Activated CD4-positive, alpha-beta T cell treated with anti-CD3 and anti-CD28 coated beads for 4 hours (primary cell): ENCODE data around the gene SPAG17.

ENCODE experiments used
- DNase-seq, 2 donors: peaks; one replicate each; pipeline ENCODE4 v3.0.0-alpha.2; 2020

Gene SPAG17

GRCh38 chr1:118047650-118048224 lies 137.3 kb downstream of the SPAG17 start:
- no peak for DNase-seq

DNA sequence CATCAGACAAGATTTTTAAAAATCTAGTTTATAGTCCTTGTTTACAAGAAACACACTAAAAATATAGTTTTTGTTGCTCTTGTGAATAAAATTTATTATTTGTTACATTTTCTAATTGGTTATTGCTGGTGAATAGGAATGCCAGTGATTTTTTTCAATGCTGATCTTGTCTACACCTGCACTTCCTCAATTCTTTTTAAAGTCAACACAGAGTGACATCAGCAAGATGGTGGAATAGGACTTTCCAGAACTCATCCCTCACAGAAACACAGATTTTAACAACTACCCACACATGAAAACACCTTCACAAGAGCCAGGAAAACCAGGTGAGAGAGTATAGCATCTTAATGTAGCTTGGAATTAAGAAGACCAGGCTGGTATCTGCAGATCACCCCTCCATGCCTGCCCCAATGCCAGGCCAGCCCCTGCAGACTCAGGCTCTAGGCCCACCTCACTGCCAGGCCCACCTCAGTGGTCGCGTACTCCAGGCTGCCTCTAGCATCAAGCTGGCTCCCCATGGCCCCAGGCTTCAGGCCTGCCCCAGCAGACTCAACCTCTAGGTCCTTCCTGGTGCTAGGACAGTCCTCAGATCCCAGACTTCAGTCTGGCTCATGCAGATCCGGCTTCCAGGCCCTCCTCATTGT lies 137.9 kb downstream of the SPAG17 start:
- no peak for DNase-seq

GRCh38 chr1:118043624-118044023 lies 141.4 kb downstream of the SPAG17 start:
- no peak for DNase-seq

- DNase-seq: no peak
Measured at GRCh38 chr1:118042501-118042900, 142.5 kb downstream of the SPAG17 start.

DNA sequence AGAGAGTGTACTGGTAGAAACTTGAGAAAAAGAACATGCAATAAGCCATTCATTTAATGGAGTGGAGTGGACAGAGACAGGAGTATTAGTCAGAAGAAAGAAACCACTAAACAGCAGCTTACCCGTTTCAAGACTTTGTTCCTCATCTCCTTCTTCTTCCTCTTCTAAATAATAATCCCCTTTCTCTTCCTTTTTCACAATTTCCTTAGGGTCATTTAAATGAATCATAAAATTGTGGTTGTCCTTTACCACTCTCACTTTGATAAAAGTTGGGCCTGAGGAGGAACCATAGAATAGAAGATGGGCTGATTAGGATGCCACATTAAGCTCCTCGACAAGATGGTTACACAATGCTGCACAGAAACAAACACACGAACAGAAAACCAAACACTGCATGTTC lies 145.9 kb downstream of the SPAG17 start:
- DNase-seq: no peak

- DNase-seq: no peak
Measured at GRCh38 chr1:118032883-118033282, 152.1 kb downstream of the SPAG17 start.

- no peak for DNase-seq
Measured at GRCh38 chr1:118028267-118028666, 156.8 kb downstream of the SPAG17 start.

DNA sequence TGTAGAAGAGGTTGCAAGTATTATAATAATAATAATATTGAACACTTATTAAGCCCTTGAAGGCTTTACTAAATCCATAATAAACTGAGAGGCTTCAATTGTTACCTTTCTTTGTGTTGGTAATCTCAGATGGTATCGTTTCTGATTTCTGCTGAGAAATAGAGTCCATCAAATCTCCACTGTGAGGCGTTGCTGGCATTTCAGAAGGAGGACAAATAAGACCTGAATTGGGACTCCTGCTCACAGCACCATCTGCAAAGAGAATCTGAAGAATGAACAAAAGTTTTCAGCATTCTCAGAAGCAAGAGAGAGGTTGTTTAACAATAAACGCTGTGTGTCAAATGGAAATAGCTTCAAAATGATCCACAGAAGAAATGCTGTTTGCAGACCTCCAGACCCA lies 161.8 kb downstream of the SPAG17 start:
- no peak for DNase-seq

DNA sequence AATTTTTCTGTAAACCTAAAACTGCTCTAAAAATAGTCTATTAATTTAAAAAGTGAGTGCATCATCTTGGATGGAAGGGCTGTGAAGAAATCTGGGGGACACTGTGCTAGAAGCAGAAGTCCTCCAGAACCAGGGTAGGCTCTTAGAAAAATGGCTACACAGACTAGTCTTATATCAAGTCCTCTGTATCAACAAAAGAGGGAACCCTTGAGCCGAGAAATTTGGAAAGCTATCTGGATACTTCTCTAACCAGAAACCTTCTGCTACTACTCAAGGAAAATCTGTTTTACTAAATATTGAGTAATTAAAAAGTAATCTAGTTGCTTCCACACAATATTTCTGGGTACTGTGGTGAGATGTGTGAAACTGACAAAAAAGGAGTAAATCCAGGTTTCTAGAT lies 163.4 kb downstream of the SPAG17 start:
- no peak for DNase-seq

DNA sequence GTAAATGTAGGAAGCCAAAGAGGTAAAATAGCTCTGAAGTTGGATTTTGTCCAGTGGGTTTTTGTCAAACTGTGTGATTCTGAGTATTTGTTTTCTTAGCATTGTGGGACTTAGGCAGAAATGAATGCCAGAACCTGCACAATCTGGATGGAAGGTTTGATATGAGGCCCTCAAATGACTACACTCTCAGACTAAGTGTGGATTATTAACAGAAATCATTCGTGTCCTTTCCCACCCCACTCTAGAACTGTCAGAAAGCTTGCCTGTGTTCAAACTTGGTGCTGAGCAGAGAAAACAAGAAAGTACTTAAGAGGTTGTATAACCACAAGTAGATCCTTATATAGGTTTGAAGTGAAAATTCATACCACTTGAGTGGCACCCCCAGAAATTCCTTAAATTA lies 167.0 kb downstream of the SPAG17 start:
- no peak for DNase-seq

- no peak for DNase-seq
Measured at GRCh38 chr1:118013938-118014337, 171.1 kb downstream of the SPAG17 start.

- no peak for DNase-seq
Measured at GRCh38 chr1:118013336-118013735, 171.7 kb downstream of the SPAG17 start.

DNA sequence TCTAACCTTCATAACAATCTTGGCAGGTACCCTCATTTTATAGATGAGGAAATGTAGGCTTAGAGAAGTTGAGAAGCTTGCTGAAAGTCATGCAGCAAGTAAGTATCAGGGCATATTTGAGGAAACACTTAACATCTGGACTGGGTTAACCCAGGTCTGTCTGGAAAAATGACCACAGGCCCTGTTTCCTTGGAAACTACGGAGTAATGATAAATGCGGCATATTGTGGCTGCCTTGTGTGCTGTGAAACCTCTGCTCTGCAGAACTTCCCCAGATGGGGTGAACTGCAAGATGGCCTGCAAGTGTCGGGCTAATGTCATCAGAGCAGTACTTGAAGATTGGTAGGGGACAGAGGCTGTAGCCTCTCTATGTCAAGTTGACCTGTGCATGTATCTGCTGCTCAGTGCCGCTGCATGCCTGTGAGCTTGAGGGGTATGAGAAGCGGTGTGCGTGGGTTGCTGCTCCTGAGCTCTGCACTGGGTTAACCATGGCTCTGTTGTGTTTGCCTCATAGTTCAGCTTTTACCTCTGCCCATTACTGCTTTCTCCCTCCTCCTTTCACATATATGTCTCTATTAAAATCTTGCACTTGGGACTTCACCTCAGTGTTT lies 172.4 kb downstream of the SPAG17 start:
- DNase-seq: no peak

GRCh38 chr1:118008011-118008410 lies 177.0 kb downstream of the SPAG17 start:
- no peak for DNase-seq

GRCh38 chr1:118007391-118007790 lies 177.6 kb downstream of the SPAG17 start:
- no peak for DNase-seq

- DNase-seq: no peak
Measured at GRCh38 chr1:118004312-118004711, 180.7 kb downstream of the SPAG17 start.

GRCh38 chr1:117985973-117986372 lies 199.1 kb downstream of the SPAG17 start:
- DNase-seq: no peak

DNA sequence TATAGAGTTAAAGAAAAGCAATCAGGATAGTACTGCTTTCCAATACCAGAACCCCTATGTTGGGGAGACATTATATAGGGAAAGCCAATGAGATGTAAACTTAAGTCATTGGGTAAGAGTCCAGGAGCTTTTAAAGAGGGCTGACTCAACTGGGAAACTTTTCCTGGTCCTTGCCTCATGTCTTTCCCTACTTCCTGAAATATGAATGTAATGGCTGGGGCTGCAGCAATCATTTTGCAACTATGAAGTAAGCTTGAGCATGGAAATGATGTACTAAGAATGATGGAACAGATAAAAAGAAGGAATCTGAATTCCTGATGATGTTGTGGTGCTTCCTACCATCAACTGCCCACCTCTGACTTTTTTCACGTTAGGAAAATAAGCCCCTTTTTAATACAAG lies 199.8 kb downstream of the SPAG17 start:
- DNase-seq: no peak

- no peak for DNase-seq
Measured at GRCh38 chr1:117981455-117982192, 203.4 kb downstream of the SPAG17 start.

GRCh38 chr1:117976381-117976780 lies 208.6 kb downstream of the SPAG17 start:
- DNase-seq: no peak

DNA sequence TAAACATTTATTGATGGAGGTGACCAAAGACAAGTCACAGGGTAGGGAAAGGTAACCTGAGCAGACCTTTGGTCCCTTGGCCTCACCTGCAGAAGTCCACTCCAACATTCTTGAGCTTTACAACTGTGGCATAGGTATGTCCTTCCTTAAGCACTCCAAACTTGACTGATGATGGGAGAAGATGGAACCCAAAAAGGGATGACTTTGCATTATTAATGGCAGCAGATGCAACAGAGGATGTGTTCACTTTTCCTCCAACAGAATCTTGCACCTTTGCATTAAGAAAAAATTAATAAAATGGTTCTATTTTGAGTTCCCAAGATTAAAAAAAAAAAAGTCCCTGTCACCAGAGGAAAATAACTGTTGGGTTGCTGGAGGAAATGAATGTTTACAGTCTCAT lies 213.3 kb downstream of the SPAG17 start:
- DNase-seq: no peak

GRCh38 chr1:117970252-117970651 lies 214.8 kb downstream of the SPAG17 start:
- no peak for DNase-seq

GRCh38 chr1:117967881-117968280 lies 217.1 kb downstream of the SPAG17 start:
- no peak for DNase-seq

- no peak for DNase-seq
Measured at GRCh38 chr1:117967477-117967876, 217.6 kb downstream of the SPAG17 start.
